Stimulated activated CD4-positive, alpha-beta T cell treated with anti-CD3 and anti-CD28 coated beads, Interleukin-12 subunit alpha, Interleukin-12 subunit beta, amount 100 ng/mL, for 48 hours (primary cell): Measurements from ENCODE around the gene MPEG1.

Experiments used
- DNase-seq, 3 donors: peaks; one replicate each; pipeline ENCODE4 v3.0.0-alpha.2; 2020; ENCODE audit warnings: low read depth in 2 of 3, low spot score in 1 of 3

Gene MPEG1, protein sequence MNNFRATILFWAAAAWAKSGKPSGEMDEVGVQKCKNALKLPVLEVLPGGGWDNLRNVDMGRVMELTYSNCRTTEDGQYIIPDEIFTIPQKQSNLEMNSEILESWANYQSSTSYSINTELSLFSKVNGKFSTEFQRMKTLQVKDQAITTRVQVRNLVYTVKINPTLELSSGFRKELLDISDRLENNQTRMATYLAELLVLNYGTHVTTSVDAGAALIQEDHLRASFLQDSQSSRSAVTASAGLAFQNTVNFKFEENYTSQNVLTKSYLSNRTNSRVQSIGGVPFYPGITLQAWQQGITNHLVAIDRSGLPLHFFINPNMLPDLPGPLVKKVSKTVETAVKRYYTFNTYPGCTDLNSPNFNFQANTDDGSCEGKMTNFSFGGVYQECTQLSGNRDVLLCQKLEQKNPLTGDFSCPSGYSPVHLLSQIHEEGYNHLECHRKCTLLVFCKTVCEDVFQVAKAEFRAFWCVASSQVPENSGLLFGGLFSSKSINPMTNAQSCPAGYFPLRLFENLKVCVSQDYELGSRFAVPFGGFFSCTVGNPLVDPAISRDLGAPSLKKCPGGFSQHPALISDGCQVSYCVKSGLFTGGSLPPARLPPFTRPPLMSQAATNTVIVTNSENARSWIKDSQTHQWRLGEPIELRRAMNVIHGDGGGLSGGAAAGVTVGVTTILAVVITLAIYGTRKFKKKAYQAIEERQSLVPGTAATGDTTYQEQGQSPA

DNA sequence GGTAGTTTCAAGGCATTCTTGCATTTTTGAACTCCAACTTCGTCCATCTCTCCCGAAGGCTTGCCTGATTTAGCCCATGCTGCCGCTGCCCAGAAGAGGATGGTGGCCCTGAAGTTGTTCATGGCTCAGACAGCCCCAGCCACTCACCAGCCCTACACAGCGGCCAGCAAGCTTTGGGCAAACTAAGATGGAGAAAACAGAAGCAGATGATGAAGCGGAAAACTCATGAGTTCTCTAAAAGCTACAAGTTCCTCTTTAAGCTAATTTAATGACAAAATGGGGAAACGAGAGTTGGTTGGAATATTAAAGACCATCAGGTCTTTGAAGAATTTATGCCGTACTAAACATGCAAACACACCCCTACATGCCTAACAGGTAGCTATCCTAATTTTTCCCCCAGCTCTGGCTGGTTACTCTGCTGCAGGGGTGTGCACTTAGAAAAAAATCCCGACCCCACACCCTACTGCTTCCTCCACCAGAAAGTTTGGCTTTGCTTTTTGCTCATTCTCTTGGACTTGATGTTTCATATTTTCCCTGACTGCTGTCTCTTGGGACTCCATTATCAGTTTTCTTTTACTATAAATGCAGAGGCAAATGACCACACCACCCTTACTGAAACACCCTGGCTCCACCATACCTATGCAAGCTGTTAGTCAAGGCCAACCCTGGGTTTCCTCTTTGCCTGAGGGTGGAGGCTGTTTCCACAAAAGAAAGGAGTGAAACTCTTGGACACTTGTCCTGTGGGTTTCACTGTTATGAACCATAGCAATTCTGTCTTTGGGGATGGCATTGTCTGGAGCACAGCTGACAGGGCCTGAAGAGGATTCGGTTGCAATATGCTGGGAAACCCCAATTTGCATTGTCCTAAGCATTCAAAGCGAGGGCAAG is at the start of gene MPEG1:
TSS of gene MPEG1 (minus strand) at position 184 of the 888 bp plus-strand sequence. CDS start at position 122, 62 bp downstream.
- no peak for DNase-seq

DNA sequence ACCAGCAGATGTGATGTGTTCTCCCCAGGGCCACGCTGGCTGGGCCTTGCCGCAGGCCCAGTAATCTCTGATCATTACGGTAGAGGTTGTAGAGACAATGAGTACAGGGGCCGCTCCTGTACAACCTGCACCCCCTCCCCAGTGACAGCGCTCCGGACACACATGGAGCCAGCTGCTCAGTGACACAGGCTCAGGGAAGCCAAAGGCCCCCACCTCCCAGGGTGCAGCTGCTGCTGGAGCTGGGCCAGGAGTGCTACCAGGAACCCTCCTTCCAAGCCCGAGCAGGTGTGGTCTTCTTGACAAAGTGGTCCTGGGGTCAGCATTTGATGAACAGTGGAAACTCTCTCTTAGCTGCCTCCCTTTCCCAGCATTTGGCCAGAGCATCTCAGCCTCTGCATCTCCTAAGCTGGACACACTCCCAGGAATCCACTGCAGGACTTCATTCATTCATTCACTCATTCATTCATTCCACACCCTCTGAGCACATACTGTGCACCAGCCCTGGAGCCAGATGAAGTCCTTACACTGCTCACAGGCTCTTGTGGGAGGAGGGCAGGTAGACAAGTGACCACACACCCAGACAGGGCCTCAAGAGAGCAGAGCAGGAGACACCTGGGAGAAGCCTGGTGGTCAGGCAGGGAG is 49.6 kb upstream of the MPEG1 start:
- no peak for DNase-seq

DNA sequence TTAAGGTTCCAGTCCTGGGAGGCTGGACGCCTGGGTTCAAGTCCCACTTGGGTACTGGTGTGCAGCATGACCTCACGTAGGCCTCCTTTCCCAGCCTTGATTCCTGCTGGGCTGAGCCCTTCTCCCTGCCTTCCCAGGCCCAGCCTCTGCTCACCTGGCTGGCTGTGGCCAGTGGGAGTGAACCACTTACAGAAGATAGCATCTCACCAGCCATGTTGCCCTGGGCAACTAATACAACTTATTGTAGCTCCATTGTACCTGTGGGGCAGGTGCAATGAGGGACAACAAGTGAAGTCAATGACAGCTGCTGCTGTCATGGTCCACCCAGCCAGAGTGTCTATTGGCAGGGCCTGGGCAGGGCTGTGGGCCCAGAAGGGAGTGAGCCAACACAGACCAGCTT is 48.4 kb upstream of the MPEG1 start:
- DNase-seq, result no peak

DNA sequence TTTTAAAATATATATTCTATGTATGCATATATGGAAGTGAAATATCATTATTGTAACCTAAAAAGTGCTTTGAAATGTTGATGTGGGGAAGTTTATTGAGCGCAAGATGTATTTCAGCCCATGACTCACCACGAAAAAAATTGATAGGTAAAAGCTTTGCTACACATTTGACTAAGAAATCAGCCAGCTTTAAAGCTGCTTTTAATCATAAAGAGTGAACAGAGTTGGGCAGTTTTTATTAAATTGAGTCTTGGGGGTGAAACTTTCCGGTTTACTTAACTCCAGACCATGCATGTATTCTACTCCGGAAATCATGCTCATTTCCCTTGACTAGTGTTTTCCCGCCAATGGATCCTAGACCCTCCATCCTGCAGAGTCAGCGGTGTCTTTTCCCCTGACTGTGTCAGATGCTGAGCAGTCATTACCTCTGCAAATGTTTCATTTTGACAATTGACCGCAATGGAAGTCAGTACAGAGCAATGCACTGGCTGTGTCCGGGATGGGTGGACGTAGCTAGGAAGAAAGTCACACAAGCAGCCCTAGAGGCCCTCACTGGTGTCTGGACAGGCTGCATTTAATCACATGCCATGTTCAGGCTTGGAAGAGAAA is 47.2 kb upstream of the MPEG1 start:
- DNase-seq, result no peak

DNA sequence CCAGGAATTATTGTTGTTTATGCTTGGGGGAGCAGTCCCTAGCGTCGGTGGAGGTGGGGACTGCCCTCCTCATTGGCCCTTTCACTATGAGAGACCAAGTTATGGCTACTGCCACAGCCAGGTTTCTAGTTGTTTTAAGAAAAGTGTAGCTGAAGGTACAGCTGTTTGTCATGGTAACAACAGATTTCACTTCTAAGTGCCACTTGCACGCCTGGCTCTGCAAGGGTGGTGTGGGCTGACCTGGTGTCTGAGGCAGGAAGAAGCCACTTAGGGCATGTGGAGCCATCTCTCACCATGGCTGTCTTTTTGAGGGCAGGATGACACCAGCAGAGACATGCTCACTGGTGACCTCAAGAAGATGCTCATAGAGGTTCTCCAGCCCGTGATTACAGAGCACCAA is 46.3 kb upstream of the MPEG1 start:
- DNase-seq, result no peak

DNA sequence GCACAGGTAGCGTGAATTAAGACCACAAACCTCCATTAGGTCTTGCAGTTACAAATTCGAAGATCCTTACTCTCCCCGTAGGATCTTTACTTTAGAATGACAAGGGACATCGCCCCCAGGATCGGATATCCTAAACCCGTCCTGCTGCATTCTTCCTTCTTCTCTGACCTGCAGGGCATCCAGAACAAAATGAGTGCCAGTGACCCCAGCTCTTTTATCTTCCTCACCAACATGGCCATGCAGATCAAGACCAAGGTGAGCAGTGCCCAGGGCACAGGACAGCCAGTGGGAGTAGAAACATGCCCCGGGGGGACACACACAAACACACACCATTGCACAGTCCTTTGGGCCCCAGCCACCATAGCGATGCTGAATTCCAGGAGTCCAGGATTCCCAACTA is 42.6 kb upstream of the MPEG1 start:
- no peak for DNase-seq

DNA sequence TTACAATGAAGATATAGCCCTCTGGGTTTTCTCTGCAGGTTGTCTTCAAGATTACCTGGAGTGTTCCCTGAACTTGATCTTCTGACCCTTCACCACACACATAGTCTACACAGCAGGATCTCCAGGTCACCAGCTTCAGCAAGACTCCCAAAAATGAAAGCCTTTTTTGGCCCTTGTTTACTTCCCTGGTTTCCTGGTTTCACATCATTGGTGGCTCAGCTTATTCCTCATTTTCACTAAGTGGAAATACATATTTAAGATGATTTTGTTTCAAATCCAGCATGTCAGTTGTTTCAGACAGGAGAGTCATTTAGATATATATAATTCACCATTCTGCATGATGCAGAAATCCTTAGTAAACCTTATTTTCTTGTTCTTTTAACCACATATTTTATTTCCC is 41.6 kb upstream of the MPEG1 start:
- no peak for DNase-seq

DNA sequence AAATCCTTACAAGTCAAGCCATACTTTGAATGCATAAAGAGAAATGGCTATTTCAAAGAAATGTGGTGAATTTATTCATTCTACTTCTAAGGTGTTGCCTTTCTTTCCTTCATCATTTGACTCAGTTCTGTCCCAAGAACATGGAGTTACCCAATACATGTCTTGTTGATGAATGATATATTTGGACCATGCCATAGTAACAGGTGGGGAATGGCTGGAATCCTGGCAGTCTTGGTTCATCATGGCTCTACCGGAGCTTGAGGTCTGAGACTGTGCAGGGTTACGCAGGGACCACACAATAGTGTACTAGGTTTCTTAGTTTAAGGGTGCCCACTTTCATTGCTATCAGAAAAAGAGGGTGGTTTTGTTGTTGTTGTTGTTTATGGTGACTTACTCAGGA is 40.3 kb upstream of the MPEG1 start:
- no peak for DNase-seq

DNA sequence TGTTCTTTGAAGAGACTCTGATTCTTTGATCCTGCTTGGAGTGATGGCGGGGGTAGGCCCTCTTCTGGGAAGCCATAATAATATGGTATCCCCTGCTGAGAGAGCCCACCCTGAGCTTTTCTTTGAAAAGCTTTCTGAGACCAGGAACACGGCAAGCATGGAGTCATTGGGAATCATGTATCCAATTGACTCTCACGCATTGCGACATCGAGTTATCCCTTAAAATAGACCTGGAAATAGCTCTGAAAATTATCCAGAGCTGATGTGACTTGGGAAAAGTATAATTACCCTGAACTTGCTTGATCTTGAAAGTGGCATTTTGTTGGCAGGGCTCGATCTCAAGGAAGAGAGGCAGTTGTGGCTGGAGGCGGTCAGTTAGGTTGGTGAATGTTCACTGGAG is 36.8 kb upstream of the MPEG1 start:
- no peak for DNase-seq

DNA sequence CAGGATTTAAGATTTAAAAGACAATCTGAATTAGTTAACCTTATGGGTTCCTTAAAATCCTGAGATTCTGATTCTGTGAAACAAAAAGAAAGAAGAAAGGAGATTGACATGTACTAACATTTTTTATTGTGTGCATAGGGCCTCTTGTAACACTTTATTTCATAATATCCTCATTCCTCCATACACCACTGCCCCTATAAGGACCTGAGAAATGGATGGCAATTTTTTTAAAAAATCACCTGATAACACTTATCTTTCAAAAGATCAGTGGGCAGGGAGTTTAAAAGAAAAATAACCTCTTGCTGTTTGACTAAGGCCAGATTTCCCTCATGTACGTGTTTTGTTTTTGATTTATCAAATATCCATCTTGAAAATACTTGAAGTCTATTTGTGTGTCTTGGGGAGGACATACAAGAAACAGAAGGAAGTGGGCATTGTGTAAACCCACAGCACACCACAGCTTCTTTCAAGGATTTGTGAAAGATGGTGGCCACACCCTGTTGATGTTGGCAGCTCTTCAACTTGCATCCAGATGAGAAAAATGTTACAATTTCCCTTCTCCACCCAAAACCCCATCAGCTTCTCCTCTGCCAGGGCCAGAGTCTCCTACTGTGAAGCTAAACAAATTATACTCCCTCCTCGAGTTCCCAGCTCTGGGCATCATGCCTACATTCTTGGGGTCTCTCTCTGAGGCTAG is 35.0 kb upstream of the MPEG1 start:
- DNase-seq, result no peak

DNA sequence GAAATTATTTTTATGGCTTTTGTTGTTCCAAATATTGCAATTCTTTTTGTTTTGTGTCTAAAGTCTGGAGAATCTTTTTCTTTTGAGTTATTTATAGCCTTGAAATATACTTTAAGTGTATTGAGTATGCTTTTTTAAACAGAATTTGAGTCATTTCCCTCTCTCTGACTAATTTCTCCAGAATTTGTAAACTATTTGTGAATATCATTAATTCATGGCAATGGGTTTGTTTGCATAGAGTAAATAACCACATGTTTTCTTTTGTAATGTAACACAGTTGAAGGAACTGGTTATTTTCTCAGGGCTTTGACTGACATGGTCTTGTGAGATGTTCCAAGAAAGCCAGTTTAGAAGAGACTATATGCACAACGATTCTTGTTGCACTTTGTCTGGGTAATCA is 30.9 kb upstream of the MPEG1 start:
- DNase-seq, result no peak

DNA sequence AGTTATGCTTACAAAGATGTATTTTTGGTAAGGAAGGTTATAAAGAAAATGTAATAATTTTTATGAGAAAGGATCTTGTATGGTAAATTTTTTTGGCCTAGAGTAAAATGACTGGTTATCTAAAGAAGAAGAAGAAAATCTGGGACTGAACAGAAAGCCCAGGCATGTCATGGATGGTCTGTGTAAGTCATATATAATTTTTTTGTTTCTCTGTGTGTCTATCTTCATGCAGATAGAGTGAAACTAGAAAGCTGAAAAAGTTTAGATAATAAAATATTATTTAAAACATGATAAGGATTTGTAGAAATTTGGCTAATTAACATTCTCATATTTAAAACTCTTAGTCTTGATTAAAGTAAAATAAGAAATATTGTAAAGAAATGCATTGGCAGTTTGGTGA is 27.6 kb upstream of the MPEG1 start:
- DNase-seq, result no peak

DNA sequence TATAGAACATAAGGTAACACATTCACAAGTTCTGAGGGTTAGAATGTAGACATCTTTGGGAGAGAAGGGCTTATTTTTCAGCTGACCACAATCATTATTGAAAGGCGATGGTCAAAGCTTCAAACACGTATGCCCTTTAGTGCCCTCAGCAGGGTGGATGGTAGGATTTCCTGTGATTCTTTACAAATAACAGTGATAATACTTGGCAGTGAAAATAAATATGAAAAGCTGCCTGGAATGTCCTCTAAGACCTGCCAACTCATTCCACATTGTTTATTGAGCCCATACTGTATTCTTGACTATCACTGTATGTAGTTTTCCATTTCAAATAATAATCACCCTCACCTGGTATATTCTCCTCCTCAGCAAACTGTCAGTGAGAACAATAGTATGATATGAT is 13.7 kb upstream of the MPEG1 start:
- DNase-seq, result no peak

DNA sequence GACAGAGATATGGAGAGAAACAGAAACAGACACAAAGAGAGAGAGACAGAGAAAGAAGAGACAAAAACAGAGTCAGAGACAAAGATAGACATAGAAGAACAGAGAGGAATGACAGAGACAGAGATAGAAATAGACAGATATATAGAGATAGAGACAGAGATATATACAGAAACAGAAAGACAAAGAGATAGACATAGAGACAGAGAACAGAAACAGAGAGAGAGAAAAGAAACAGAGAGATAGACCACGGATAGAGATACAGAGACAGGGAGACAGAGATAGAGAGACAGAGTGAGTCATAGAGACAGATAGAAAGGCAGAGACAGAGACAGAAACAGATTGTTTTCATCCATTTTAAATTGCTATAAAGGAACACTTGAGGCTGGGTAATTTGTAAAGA is 12.3 kb upstream of the MPEG1 start:
- no peak for DNase-seq

DNA sequence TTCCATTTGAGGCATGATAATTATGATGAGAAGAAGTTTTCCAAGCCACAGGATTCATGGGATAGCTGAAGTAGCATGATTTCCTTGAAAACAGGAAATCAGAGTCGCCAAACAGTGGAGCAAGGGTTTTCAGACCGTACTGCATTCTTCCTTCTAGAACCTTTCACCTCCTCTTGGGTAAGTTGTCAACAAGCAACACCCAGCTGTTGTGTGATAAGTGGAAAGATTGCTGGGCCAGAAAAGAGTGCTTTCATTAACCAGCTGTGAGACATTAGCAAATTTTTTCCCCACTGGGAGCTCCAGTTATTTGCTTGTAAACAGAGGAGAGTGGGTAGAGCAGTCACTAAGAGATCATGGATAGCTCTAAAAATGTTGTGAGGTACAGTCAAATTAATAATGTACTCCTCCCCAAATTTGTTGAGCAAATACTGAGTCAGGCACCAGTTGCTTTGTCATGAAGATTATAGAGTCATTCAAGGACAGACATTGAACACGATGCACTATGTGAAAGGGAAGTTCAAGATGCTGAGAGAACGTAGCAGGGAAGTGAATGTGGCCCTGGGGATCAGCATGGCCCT is 11.7 kb upstream of the MPEG1 start:
- no peak for DNase-seq

DNA sequence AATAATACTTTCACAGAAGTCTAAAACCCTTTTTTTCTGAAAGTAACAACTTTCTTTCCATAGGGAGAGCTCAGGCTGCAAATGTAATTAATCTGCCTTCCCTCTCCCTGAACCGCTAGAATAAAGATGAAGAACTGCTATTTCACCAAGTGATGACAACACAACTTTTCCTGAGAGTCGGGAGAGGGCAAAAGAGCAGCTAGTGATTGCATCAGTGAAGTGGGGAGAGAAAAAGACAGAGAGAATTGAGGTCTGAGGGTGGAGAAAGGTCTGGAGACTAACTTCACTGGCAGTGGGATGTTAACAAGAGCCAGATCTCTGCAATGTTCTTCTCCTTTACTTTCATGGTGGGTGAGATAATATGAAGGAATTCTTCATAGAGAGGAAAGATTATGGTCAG is 10.9 kb upstream of the MPEG1 start:
- no peak for DNase-seq

DNA sequence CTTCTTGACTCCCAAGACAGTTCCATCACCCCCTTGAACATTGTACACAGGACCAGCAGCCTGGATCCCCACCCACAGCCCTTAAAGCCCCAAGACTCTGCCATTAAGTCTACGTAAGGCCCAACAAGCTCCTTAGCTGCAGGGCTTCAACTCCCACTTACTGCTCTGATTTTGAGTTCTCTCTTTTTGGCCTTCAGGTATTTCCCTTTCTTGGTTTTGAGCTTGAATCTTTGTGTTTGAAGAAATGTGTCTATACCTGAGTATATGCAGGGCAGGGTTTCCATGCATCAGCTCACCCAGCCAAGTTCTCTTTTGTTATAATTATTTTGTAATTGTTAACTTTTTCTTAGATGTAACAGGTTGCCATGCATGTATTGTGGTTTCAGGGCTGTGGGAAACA is 10.4 kb upstream of the MPEG1 start:
- no peak for DNase-seq

DNA sequence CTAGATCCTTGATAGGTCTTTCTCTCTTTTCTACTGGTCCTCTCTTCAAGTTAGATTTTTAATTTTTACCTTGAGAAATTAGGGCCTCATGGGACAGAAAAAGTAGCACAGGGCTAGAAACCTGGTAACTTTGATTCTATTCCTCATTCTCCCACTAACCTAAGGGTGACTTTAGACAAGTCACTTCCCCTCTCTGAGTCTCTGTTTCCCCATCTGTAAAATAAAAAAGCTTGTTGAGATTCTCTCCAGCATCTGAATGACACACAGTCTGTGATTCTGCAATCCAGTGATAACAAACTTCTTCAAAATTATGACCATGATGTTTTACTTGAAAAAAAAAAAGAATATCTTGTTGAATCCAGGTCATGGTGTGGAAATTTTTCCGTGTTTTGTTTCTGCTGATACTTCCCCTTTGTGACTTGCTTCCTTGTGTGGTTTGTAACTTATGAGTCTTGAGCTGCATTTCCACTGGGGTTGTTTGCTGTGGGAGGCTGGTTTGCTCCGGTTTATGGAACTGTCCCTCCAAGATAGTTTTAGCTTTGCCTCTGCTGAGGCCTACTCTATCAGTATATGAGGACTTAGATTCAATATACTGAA is 9.8 kb upstream of the MPEG1 start:
- DNase-seq, result no peak

DNA sequence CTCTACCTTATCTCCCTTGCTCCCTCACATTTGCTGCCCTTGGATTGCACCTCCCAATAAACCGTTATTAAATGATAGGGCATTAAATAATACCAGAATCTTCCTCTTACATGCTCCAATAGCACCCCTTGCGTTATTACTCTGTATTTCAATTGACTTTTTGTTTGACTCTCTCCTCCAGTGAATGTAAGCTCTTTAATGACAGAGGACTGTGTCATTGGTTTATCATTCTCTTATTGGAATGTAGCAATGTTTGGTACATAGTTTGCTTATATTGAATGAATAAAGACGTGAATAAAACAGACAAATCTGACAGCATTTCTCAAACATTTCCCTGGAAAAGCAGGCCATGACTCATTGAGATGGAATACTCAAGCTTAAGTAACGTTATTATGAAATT is 8.7 kb upstream of the MPEG1 start:
- DNase-seq, result no peak

DNA sequence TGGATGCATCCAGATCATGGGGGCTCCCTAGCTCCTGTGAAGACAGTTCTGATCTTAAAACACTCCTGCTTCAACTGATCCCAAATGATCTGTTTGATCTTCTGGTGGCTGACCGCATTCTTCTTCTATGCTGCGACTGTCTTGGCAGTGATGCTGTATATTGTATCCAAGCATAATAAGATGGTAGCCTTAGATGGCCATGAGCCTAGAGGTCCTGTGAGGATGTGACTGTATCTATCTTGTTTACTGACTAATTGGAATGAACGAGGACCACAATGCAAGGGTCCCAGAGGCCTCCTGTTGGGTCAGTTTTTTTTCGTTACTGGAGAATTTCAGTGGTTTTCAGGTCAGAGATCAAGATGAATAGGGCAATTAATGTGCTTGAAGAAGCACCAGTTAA is 7.1 kb upstream of the MPEG1 start:
- DNase-seq, result no peak
